Measurements from ENCODE around the gene DOC2A. TPM values are rescaled to one million over a fixed set of nuclear protein-coding genes. Genes with fewer than 3 reads are reported as not detected.

Gene DOC2A
- total RNA-seq (10 to 100 TPM in 1 of 9 donors, 1 to 10 TPM in 5, under 1 TPM in 2, not detected in 1; 0.35 to 14.8 (median 2.8) TPM), polyA plus RNA-seq (10 to 100 TPM in 1 of 3 donors, 1 to 10 TPM in 1, under 1 TPM in 1; 0.60 to 33.0 (median 9.5) TPM)
- long read RNA-seq, donor 1: 0 reads
- long read RNA-seq, donor 2: 0 reads
- long read RNA-seq, donor 3: 0 reads
- long read RNA-seq, donor 4: 0 reads
- long read RNA-seq, donor 5, partial matches to known transcripts: 0 of 1 reads
- long read RNA-seq, donor 5, other reads (novel, unspliced or antisense): 1 of 1 reads
- long read RNA-seq, donor 6, partial matches to known transcripts: 0 of 2 reads
- long read RNA-seq, donor 6, other reads (novel, unspliced or antisense): 2 of 2 reads
- long read RNA-seq, donor 7: 0 reads
- long read RNA-seq, donor 8: 0 reads
- long read RNA-seq, donor 9: 0 reads
- long read RNA-seq, donor 10: 0 reads

GRCh38 chr16:30010844-30011713 is at the start of gene DOC2A:
TSS of gene DOC2A (minus strand) at chr16:30011027. CDS start at chr16:30010222, 805 bp downstream.
- 0 to 1% (median 1%) methylated on average over 9 to 99 of the region's 99 CpGs; no CpG with 5 or more reads in 1 of the 4 donors for WGBS, 4 donors
- Histone ChIP-seq H3K27ac (no peak within 1 kb of the TSS), H3K4me3 (peak within 1 kb of the TSS in 2 of 4 donors; percentile 4 to 52), H3K4me1 (replicated peaks in 1 of 2) (peaks cover 11 to 12% of the 10 kb centered on the region in 2 donors), H3K36me3 (replicated peaks in 1 of 2) (no peaks in the 10 kb centered on the region), H3K27me3 (peaks cover 22% of the 10 kb centered on the region), H3K9me3 (replicated peaks in 1 of 3) (no peaks in the 10 kb centered on the region)
- TF ChIP-seq POLR2A (IDR thresholded peaks at IDR 0.05) (no peak), CTCF (IDR thresholded peaks at IDR 0.05) (no peak)
- intact Hi-C loops (cut with DNase I): no loop called here
- no peak for DNase-seq

- no peak overlapping the region for H3K4me3 ChIP-seq
- no peaks in the 10 kb centered on the region for H3K36me3 ChIP-seq (replicated peaks in 1 of 2)
- DNase-seq: no peak
- intact Hi-C loops (cut with DNase I): no loop called here
- no peaks in the 10 kb centered on the region for H3K27me3 ChIP-seq
- H3K4me1 ChIP-seq (replicated peaks in 1 of 2): peaks cover 11 to 13% of the 10 kb centered on the region in 2 donors
- no peak overlapping the region for H3K27ac ChIP-seq
- H3K9me3 ChIP-seq (replicated peaks in 1 of 3): no peaks in the 10 kb centered on the region
- no peak for TF ChIP-seq POLR2A (IDR thresholded peaks at IDR 0.05)
- TF ChIP-seq CTCF (IDR thresholded peaks at IDR 0.05): no peak
- WGBS, 4 donors: 74 to 89% (median 82%) methylated on average over 4 of the region's 4 CpGs
Measured at GRCh38 chr16:30060346-30060745, 49.5 kb upstream of the DOC2A start.

GRCh38 chr16:30054959-30055553 is 44.2 kb upstream of the DOC2A start:
- H3K27ac ChIP-seq: no peak overlapping the region
- H3K36me3 ChIP-seq (replicated peaks in 1 of 2): no peaks in the 10 kb centered on the region
- H3K27me3 ChIP-seq: no peaks in the 10 kb centered on the region
- no peak for DNase-seq
- H3K4me1 ChIP-seq (replicated peaks in 1 of 2): peaks cover 0 to 13% of the 10 kb centered on the region in 2 donors
- H3K9me3 ChIP-seq (replicated peaks in 1 of 3): no peaks in the 10 kb centered on the region
- intact Hi-C loops (cut with DNase I): no loop called here
- H3K4me3 ChIP-seq: no peak overlapping the region
- WGBS, 4 donors: 26 to 34% (median 34%) methylated on average over 8 to 10 of the region's 10 CpGs
- TF ChIP-seq POLR2A (IDR thresholded peaks at IDR 0.05) (no peak), CTCF (IDR thresholded peaks at IDR 0.05) (peak in 2 of 6 experiments; percentile 27 to 28)

DNA sequence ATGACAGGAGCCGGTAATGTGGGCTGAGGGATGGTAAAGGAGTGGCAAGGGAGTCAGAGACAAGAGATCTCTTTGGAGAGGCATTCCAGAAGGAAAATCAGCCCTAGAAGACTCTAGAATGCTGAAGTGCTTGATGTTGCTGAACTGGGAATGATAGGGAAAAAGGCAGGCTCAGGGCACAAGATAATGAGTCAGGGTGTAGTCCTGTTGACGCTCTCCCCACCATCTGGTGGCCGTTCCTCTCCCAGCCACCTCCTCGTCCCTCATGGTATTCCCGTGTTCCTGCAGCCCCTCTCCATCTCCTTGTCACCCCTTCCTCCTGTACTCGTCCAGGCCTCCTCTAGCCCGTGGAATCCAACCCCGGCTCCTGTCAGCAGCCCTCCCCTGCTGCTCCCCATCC is 43.6 kb upstream of the DOC2A start:
- intact Hi-C loops (cut with DNase I): no loop called here
- no peak overlapping the region for H3K4me3 ChIP-seq
- H3K36me3 ChIP-seq (replicated peaks in 1 of 2): no peaks in the 10 kb centered on the region
- no peak for TF ChIP-seq POLR2A (IDR thresholded peaks at IDR 0.05)
- TF ChIP-seq CTCF (IDR thresholded peaks at IDR 0.05): no peak
- 85 to 89% (median 86%) methylated on average over 8 of the region's 8 CpGs for WGBS, 4 donors
- H3K4me1 ChIP-seq (replicated peaks in 1 of 2): peaks cover 0 to 13% of the 10 kb centered on the region in 2 donors
- H3K9me3 ChIP-seq (replicated peaks in 1 of 3): no peaks in the 10 kb centered on the region
- H3K27ac ChIP-seq: no peak overlapping the region
- no peak for DNase-seq
- no peaks in the 10 kb centered on the region for H3K27me3 ChIP-seq

Data from adrenal gland (tissue), 19 donors.